Karpas-422 (cell line): ENCODE data around the gene MAP4K3. TPM values are rescaled to one million over a fixed set of nuclear protein-coding genes. Genes with fewer than 3 reads are reported as not detected.
"Not testable (repeated sequence)": the region's sequence is repeated elsewhere in the genome, so short reads cannot be mapped to it uniquely, and the experiment has no call there.

Experiments
- DNase-seq: peaks from one replicate; pipeline ENCODE4 v3.0.0-alpha.2; 2015
- H2AFZ ChIP-seq: fragments of 200-600 bp; sonication (generic); 2 replicates; pipeline ENCODE4 v1.6.1; 2014; ENCODE audit warnings: antibody characterized with exemption, low read length, mixed read lengths
- H3K27ac ChIP-seq: fragments of 200-600 bp; sonication (generic); 2 replicates; pipeline ENCODE4 v1.5.1; 2014; ENCODE audit warnings: mild to moderate bottlenecking, low read length, moderate library complexity
- H3K27me3 ChIP-seq: fragments of 200-600 bp; sonication (generic); 2 replicates; pipeline ENCODE4 v1.6.1; 2014; ENCODE audit warnings: low read length, mixed read lengths
- H3K36me3 ChIP-seq: fragments of 200-600 bp; sonication (generic); 2 replicates; pipeline ENCODE4 v1.6.1; 2014; ENCODE audit warnings: low read length, mixed read lengths; ENCODE audit not compliant: insufficient read depth
- H3K4me1 ChIP-seq: fragments of 200-600 bp; sonication (generic); 2 replicates; pipeline ENCODE4 v1.6.1; 2014; ENCODE audit warnings: mild to moderate bottlenecking, low read length, mixed read lengths
- H3K4me2 ChIP-seq: fragments of 200-600 bp; sonication (generic); 2 replicates; pipeline ENCODE4 v1.6.1; 2014; ENCODE audit warnings: low read length, low read depth, mild to moderate bottlenecking; ENCODE audit not compliant: poor library complexity, severe bottlenecking
- H3K4me3 ChIP-seq: fragments of 200-600 bp; sonication (generic); 2 replicates; pipeline ENCODE4 v1.5.1; 2014; ENCODE audit warnings: mild to moderate bottlenecking, antibody characterized with exemption, low read length, mixed read lengths
- H3K79me2 ChIP-seq: fragments of 200-600 bp; sonication (generic); 2 replicates; pipeline ENCODE4 v1.6.1; 2014; ENCODE audit warnings: mild to moderate bottlenecking, low read length, mixed read lengths
- H3K9ac ChIP-seq: fragments of 200-600 bp; sonication (generic); 2 replicates; pipeline ENCODE4 v1.6.0; 2014; ENCODE audit warnings: low read length
- H3K9me2 ChIP-seq: fragments of 200-600 bp; sonication (generic), shearing (Covaris generic); replicated peaks from 2 replicates; pipeline ENCODE4 v1.6.0; 2014; ENCODE audit warnings: mild to moderate bottlenecking, low read length, moderate library complexity; ENCODE audit not compliant: insufficient read depth
- H3K9me3 ChIP-seq: fragments of 300-700, 200-600 bp; sonication (generic); 2 replicates; pipeline ENCODE4 v1.6.1; 2014; ENCODE audit warnings: low read length, mixed read lengths
- H4K20me1 ChIP-seq: fragments of 200-600 bp; sonication (generic); 2 replicates; pipeline ENCODE4 v1.6.1; 2014; ENCODE audit warnings: mild to moderate bottlenecking, antibody characterized with exemption, low read length, low read depth; ENCODE audit not compliant: insufficient read depth
- total RNA-seq: library from RNA; depleted of rRNA; stranded (reverse); fragments of >200 nt; shearing (Covaris generic); gene quantifications from 2 replicates; pipeline ENCODE4 v1.2.3, GENCODE V29; 2014; ENCODE audit warnings: low replicate concordance

MAP4K3 gene
- total RNA-seq, 1 experiment from 2014 or later = 11.5 TPM

DNA sequence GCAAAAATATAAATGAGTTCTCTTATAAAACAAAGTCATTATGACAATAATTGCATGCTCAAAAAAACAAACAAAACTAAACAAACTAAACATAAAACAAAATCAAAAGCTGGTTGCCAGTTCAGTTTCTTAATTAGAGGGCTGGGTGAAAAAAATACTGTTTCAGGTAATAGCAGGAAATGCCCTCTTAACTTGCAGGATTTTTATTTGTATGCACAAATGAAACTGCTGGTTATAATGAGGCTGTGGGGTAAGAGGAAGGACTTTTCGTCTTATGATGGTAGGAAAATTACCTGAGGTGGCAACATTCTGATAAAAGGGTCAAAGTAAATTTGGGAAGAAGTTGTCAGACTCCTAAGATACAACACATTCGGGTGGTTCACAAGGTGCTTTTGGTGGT, 171.8 kb downstream of the MAP4K3 start:
- Histone ChIP-seq H2AFZ (peak overlapping the region; percentile 73), H3K4me1 (peaks cover 37% of the 10 kb centered on the region), H4K20me1 (no peaks in the 10 kb centered on the region), H3K9ac (peak overlapping the region; percentile 36), H3K9me2 (no peaks in the 10 kb centered on the region), H3K9me3 (no peaks in the 10 kb centered on the region), H3K79me2 (no peaks in the 10 kb centered on the region), H3K27ac (peak overlapping the region; percentile 89), H3K4me3 (peak overlapping the region; percentile 31), H3K27me3 (no peaks in the 10 kb centered on the region), H3K4me2 (peak overlapping the region; percentile 66), H3K36me3 (no peaks in the 10 kb centered on the region)
- DNase-seq = peak; percentile 65

GRCh38 chr2:39264733-39265132, 172.4 kb downstream of the MAP4K3 start:
- no peaks in the 10 kb centered on the region for H4K20me1 ChIP-seq
- no peaks in the 10 kb centered on the region for H3K36me3 ChIP-seq
- peak overlapping the region; percentile 36 for H3K9ac ChIP-seq
- H3K4me3 ChIP-seq = peak overlapping the region; percentile 31
- peak; percentile 83 for DNase-seq
- peaks cover 37% of the 10 kb centered on the region for H3K4me1 ChIP-seq
- peak overlapping the region; percentile 89 for H3K27ac ChIP-seq
- no peaks in the 10 kb centered on the region for H3K79me2 ChIP-seq
- H3K4me2 ChIP-seq = peak overlapping the region; percentile 66
- H2AFZ ChIP-seq = peak overlapping the region; percentile 73
- H3K9me3 ChIP-seq = no peaks in the 10 kb centered on the region
- no peaks in the 10 kb centered on the region for H3K9me2 ChIP-seq
- no peaks in the 10 kb centered on the region for H3K27me3 ChIP-seq

GRCh38 chr2:39260087-39260486, 177.0 kb downstream of the MAP4K3 start:
- H3K79me2 ChIP-seq = no peaks in the 10 kb centered on the region
- H3K4me2 ChIP-seq = no peak overlapping the region
- no peak overlapping the region for H3K27ac ChIP-seq
- H3K9ac ChIP-seq = no peak overlapping the region
- H3K36me3 ChIP-seq = no peaks in the 10 kb centered on the region
- H3K27me3 ChIP-seq = no peaks in the 10 kb centered on the region
- H3K9me2 ChIP-seq = no peaks in the 10 kb centered on the region
- H3K9me3 ChIP-seq = peaks cover 5% of the 10 kb centered on the region
- H3K4me1 ChIP-seq = peaks cover 18% of the 10 kb centered on the region
- H3K4me3 ChIP-seq = no peak overlapping the region
- H4K20me1 ChIP-seq = no peaks in the 10 kb centered on the region
- no peak overlapping the region for H2AFZ ChIP-seq
- DNase-seq = no peak

DNA sequence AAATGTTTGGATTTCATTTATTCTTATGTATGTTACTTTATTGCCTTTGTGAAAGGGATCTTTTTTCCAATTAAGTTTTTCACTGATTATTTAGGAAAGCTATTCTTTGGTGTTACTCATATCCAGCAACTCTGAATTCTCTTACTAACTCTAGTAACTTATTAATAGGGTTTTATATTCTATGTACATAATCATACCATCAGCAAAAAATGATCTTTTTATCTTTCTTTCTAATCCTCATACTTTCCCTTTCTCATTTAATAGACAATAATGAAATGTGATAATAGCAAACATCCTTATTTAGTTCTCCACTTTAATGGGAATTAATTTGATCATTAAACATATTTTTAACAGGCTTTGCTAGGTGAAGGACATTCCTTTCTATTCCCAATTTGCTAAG, 181.0 kb downstream of the MAP4K3 start:
- Histone ChIP-seq H2AFZ (no peak overlapping the region), H4K20me1 (no peaks in the 10 kb centered on the region), H3K9me3 (peaks cover 5% of the 10 kb centered on the region), H3K9me2 (no peaks in the 10 kb centered on the region), H3K27me3 (no peaks in the 10 kb centered on the region), H3K27ac (no peak overlapping the region), H3K79me2 (no peaks in the 10 kb centered on the region), H3K9ac (no peak overlapping the region), H3K4me1 (no peaks in the 10 kb centered on the region), H3K4me2 (no peak overlapping the region), H3K36me3 (no peaks in the 10 kb centered on the region), H3K4me3 (no peak overlapping the region)
- DNase-seq = no peak

- H3K9me2 ChIP-seq = no peaks in the 10 kb centered on the region
- H2AFZ ChIP-seq = no peak overlapping the region
- H3K4me3 ChIP-seq = no peak overlapping the region
- H3K27ac ChIP-seq = no peak overlapping the region
- no peaks in the 10 kb centered on the region for H3K36me3 ChIP-seq
- no peak for DNase-seq
- no peak overlapping the region for H3K9ac ChIP-seq
- no peaks in the 10 kb centered on the region for H4K20me1 ChIP-seq
- H3K9me3 ChIP-seq = peaks cover 5% of the 10 kb centered on the region
- no peaks in the 10 kb centered on the region for H3K79me2 ChIP-seq
- no peak overlapping the region for H3K4me2 ChIP-seq
- no peaks in the 10 kb centered on the region for H3K27me3 ChIP-seq
- H3K4me1 ChIP-seq = no peaks in the 10 kb centered on the region
Observed at GRCh38 chr2:39252888-39253518, 184.1 kb downstream of the MAP4K3 start.

DNA sequence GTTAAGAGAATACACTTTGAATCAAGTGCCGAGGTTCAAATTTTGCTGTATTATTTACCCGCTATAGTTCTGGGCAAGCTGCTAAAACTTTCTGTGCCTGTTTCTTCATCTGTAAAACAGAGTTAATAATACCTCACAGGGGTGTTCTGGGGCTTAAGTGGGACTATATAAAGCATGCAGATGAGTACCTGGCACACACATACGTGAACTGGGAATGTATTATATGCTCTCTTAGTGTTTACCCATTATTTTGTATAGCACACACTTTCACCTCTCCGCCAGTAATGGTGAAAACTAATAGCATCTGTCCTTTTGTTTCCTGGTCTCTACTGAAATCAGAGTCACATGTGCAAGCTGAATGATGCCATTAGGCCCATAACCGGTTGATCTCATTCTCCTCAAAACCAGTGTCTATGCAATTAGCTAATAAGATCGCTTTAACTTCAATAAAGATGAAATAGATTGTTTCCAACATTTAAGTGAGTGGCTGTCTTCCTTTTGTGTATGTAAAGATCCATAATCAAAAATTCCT, 189.5 kb downstream of the MAP4K3 start:
- Histone ChIP-seq H4K20me1 (no peaks in the 10 kb centered on the region), H3K9ac (no peak overlapping the region), H3K36me3 (no peaks in the 10 kb centered on the region), H3K9me3 (no peaks in the 10 kb centered on the region), H3K4me3 (no peak overlapping the region), H3K4me2 (no peak overlapping the region), H3K4me1 (peaks cover 26% of the 10 kb centered on the region), H3K27me3 (no peaks in the 10 kb centered on the region), H3K27ac (no peak overlapping the region), H3K79me2 (no peaks in the 10 kb centered on the region), H3K9me2 (no peaks in the 10 kb centered on the region), H2AFZ (no peak overlapping the region)
- DNase-seq = no peak

DNA sequence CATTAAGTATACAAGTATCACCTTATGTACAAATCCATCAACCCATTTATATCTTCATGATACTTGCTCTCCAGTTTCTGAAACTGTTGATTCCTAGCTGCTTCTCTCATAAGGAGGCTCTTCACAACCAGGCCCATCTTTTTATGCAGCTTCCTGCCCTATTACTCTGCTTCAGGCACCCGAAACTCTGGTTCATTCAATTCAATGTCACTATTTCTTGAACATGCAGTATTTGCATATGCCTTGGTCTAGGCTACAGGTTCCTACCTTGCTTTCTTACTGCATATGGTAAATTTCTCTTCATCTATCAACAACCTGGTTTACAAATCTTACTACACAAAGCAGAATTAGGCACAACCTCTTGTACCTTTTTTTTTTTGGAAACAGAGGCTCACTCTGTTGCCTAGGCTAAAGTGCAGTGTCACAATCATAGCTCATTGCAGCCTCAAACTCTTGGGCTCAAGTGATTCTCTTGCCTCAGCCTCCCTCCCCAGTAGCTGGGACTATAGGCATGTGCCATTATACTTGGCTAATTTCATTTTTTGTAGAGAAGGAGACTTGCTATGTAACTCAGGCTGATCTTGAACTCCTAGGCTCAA, 190.6 kb downstream of the MAP4K3 start:
- no peaks in the 10 kb centered on the region for H3K79me2 ChIP-seq
- no peak overlapping the region; the same call in 1 of the 2 replicates for H3K4me3 ChIP-seq
- H3K36me3 ChIP-seq = no peaks in the 10 kb centered on the region
- 0 out of 2 replicates have a peak overlapping the region, but pooled peaks have one; percentile 6 for H2AFZ ChIP-seq
- no peaks in the 10 kb centered on the region for H3K9me2 ChIP-seq
- no peak for DNase-seq
- no peaks in the 10 kb centered on the region for H3K27me3 ChIP-seq
- H3K4me1 ChIP-seq = peaks cover 26% of the 10 kb centered on the region
- peak overlapping the region; percentile 55 for H3K27ac ChIP-seq
- H3K9me3 ChIP-seq = no peaks in the 10 kb centered on the region
- no peak overlapping the region for H3K9ac ChIP-seq
- no peaks in the 10 kb centered on the region for H4K20me1 ChIP-seq
- peak overlapping the region; percentile 46 for H3K4me2 ChIP-seq

GRCh38 chr2:39244963-39245625, 192.0 kb downstream of the MAP4K3 start:
- Histone ChIP-seq H3K4me2 (peak overlapping the region; percentile 46), H3K4me3 (peak overlapping the region; percentile 47), H3K27ac (peak overlapping the region; percentile 55), H3K9ac (peak overlapping the region; percentile 50), H3K4me1 (peaks cover 26% of the 10 kb centered on the region)
- not testable (repeated sequence) for H4K20me1 ChIP-seq, H3K9me3 ChIP-seq, H3K9me2 ChIP-seq, H3K79me2 ChIP-seq, H3K27me3 ChIP-seq, H3K36me3 ChIP-seq, H2AFZ ChIP-seq
- DNase-seq = peak; percentile 65
